GM12878 (cell line): ENCODE measurements around the gene ADM2. TPM values are rescaled to one million over a fixed set of nuclear protein-coding genes. Genes with fewer than 3 reads are reported as not detected.

Source experiments
- ATAC-seq: fragments of 200-7000 bp; cut with Tn5 transposase; 3 replicates; pipeline ENCODE4 v1.9.1; 2020; ENCODE audit warnings: mild to moderate bottlenecking, moderate library complexity
- BruUV-seq: library from RNA; stranded (reverse); fragments of 400-500 nt; replicated peaks from 2 replicates; lab custom pipeline; 2021; lab: Mats Ljungman, UMichigan
- CTCF ChIA-PET: fragments of 300-600 bp; sonication (Branson Sonifier 250); formaldehyde crosslinking; extraction: SDS; loops from one replicate; lab custom pipeline; 2021; ENCODE audit warnings: inconsistent platforms; lab: Yijun Ruan, JAX
- POLR2A ChIA-PET: fragments of 350-600 bp; formaldehyde crosslinking; extraction: SDS; loops from one replicate; lab custom pipeline; 2021; ENCODE audit warnings: inconsistent platforms; lab: Charles Lee
- RAD21 ChIA-PET: fragments of 300-600 bp; sonication (Branson Sonifier 250); formaldehyde crosslinking; loops from one replicate; lab custom pipeline; 2023; ENCODE audit warnings: antibody characterized with exemption; ENCODE audit not compliant: unreplicated experiment; lab: Charles Lee
- SMC1A ChIA-PET: fragments of 300-600 bp; sonication (Branson Sonifier 250); formaldehyde crosslinking; loops from one replicate; lab custom pipeline; 2023; ENCODE audit not compliant: unreplicated experiment, uncharacterized antibody; lab: Charles Lee
- DNase-seq: peaks from one replicate; pipeline ENCODE4 v3.0.0-alpha.2; 2011; ENCODE audit warnings: low read depth, low spot score
- FAIRE-seq: peaks from 3 replicates; lab custom pipeline; 2011; peaks lifted over from hg19 to GRCh38; lab: Jason Lieb, UNC
- H2AFZ ChIP-seq: 2 replicates; pipeline ENCODE4 v1.6.0; 2011; ENCODE audit warnings: low read depth, low read length, control low read depth; ENCODE audit not compliant: control insufficient read depth
- H3K27ac ChIP-seq: 2 replicates; pipeline ENCODE4 v1.5.1; 2011; ENCODE audit warnings: control low read depth; ENCODE audit not compliant: control insufficient read depth, insufficient read depth
- H3K27me3 ChIP-seq, 2 experiments: replicated peaks in 1 of 2; 2 replicates each; pipeline versions ENCODE4 v1.6.0 to v1.6.1; 2011; ENCODE audit warnings: low read length in 1 of 2; ENCODE audit not compliant: control insufficient read depth in 2 of 2, insufficient read depth in 2 of 2
- H3K36me3 ChIP-seq, 2 experiments: 2 replicates each; pipeline ENCODE4 v1.5.1; 2011; ENCODE audit warnings: low read length in 1 of 2; ENCODE audit not compliant: control insufficient read depth in 2 of 2, insufficient read depth in 2 of 2
- H3K4me1 ChIP-seq: 2 replicates; pipeline ENCODE4 v1.6.1; 2011; ENCODE audit warnings: mild to moderate bottlenecking, low read length, moderate library complexity, mixed read lengths; ENCODE audit not compliant: control insufficient read depth, insufficient read depth
- H3K4me2 ChIP-seq: 2 replicates; pipeline ENCODE4 v1.6.0; 2011; ENCODE audit warnings: control low read depth; ENCODE audit not compliant: control insufficient read depth, insufficient read depth
- H3K4me3 ChIP-seq: fragments of 200-600 bp; sonication (generic); 2 replicates; pipeline ENCODE4 v1.5.1; 2016
- H3K79me2 ChIP-seq: 2 replicates; pipeline ENCODE4 v1.6.0; 2011; ENCODE audit warnings: low read length; ENCODE audit not compliant: control insufficient read depth, insufficient read depth
- H3K9ac ChIP-seq: 2 replicates; pipeline ENCODE4 v1.8.0; 2011; ENCODE audit warnings: low read length, control low read depth, mixed read lengths; ENCODE audit not compliant: control insufficient read depth, insufficient read depth
- H3K9me3 ChIP-seq: replicated peaks from 3 replicates; pipeline ENCODE4 v1.5.1; 2011; ENCODE audit warnings: mild to moderate bottlenecking, low read length; ENCODE audit not compliant: control insufficient read depth, insufficient read depth
- H4K20me1 ChIP-seq: 2 replicates; pipeline ENCODE4 v1.6.0; 2011; ENCODE audit not compliant: control insufficient read depth, insufficient read depth
- BMI1 ChIP-seq: fragments of 450-650 bp; IDR thresholded peaks from 2 replicates; pipeline ENCODE4 v1.6.1; 2016; ENCODE audit warnings: mild to moderate bottlenecking, moderate library complexity, borderline replicate concordance
- EZH2 ChIP-seq: IDR thresholded peaks from 2 replicates; pipeline ENCODE4 v1.6.1; 2012; ENCODE audit warnings: low read depth, mild to moderate bottlenecking, control low read depth, inconsistent platforms, low read length, borderline replicate concordance; ENCODE audit not compliant: control insufficient read depth
- NFXL1 ChIP-seq: fragments of 450-650 bp; IDR thresholded peaks from 2 replicates; pipeline ENCODE4 v1.6.1; 2017; ENCODE audit warnings: antibody characterized with exemption, mild to moderate bottlenecking, borderline replicate concordance
- NFYA ChIP-seq: IDR thresholded peaks from 2 replicates; pipeline ENCODE4 v1.6.1; 2011; ENCODE audit warnings: low read depth, mild to moderate bottlenecking, low read length, improper control_type of control experiment, borderline replicate concordance
- NR2C2 ChIP-seq: IDR thresholded peaks from 2 replicates; pipeline ENCODE4 v1.6.1; 2011; ENCODE audit warnings: borderline replicate concordance, low read depth; ENCODE audit not compliant: control insufficient read depth, insufficient read length
- POU2F2 ChIP-seq: IDR thresholded peaks from 3 replicates; pipeline ENCODE4 v1.6.1; 2011; ENCODE audit warnings: low read depth, mild to moderate bottlenecking, low read length, borderline replicate concordance
- RAD51 ChIP-seq: fragments of 450-650 bp; IDR thresholded peaks from 2 replicates; pipeline ENCODE4 v1.6.1; 2016; ENCODE audit warnings: moderate library complexity, mild to moderate bottlenecking, inconsistent platforms
- SIN3A ChIP-seq: IDR thresholded peaks from 2 replicates; pipeline ENCODE4 v1.6.1; 2012; ENCODE audit warnings: low read depth, low read length, improper control_type of control experiment
- SMAD1 ChIP-seq: fragments of 450-650 bp; IDR thresholded peaks from 2 replicates; pipeline ENCODE4 v1.6.1; 2018; ENCODE audit warnings: mild to moderate bottlenecking, low read depth; ENCODE audit not compliant: partially characterized antibody
- SMARCA5 ChIP-seq: fragments of 450-650 bp; IDR thresholded peaks from 2 replicates; pipeline ENCODE4 v1.6.1; 2017; ENCODE audit warnings: mild to moderate bottlenecking
- SPI1 ChIP-seq: IDR thresholded peaks from 2 replicates; pipeline ENCODE4 v1.6.1; 2011; ENCODE audit warnings: low read depth, mild to moderate bottlenecking, low read length, moderate library complexity, borderline replicate concordance; ENCODE audit not compliant: insufficient read depth
- SREBF1 ChIP-seq: IDR thresholded peaks from 2 replicates; pipeline ENCODE4 v1.6.1; 2012; ENCODE audit warnings: mild to moderate bottlenecking, low read length
- SUPT20H ChIP-seq: IDR thresholded peaks from 2 replicates; pipeline ENCODE4 v1.6.1; 2011; ENCODE audit warnings: low read depth, mild to moderate bottlenecking, low read length, moderate library complexity, borderline replicate concordance; ENCODE audit not compliant: control insufficient read depth
- TCF12 ChIP-seq: IDR thresholded peaks from 2 replicates; pipeline ENCODE4 v1.6.1; 2011; ENCODE audit warnings: low read depth, mild to moderate bottlenecking, low read length
- WGBS: methylation state at CpG from one replicate; pipeline ENCODE4 v1.1.6; 2016; ENCODE audit warnings: low lambda C conversion rate; ENCODE audit not compliant: insufficient replicate concordance, insufficient coverage; ENCODE audit errors: missing lambda C conversion rate; 5-methylcytosine and 5-hydroxymethylcytosine counted together
- in situ Hi-C: fragments of 300-500 bp; cut with MboI; formaldehyde crosslinking; loops from 9 replicates; pipeline ENCODE4 v1.14.3; 2018; ENCODE audit warnings: mixed read lengths
- intact Hi-C: fragments of 100-400 bp; cut with micrococcal nuclease; formaldehyde crosslinking; loops from one replicate; pipeline ENCODE4 v1.14.2; 2022; ENCODE audit not compliant: unreplicated experiment
- polyA plus RNA-seq, 11 experiments: library from polyadenylated mRNA; depleted of rRNA in 4 of 11; unstranded in 6 of 11; stranded (reverse) in 5 of 11; fragments of >200 nt; fragmentation: Nextera tagmentation in 4 of 11; fragmentation: Illumina TruSeq in 1 of 11; extraction: Ambion mirVana in 4 of 11; extraction: Trizol in 1 of 11; gene quantifications; 1 replicate in 1 of 11; 2 replicates in 10 of 11; pipeline versions ENCODE4 v1.2.1 to v1.2.3, GENCODE V29; 2011 to 2016; ENCODE audit warnings: inconsistent platforms in 2 of 11, missing spikeins in 2 of 11, low read depth in 1 of 11
- total RNA-seq, 4 experiments: library from RNA; depleted of rRNA in 3 of 4; stranded (reverse); fragments of >200 nt in 3 of 4; fragmentation: Illumina TruSeq in 1 of 4; extraction: Trizol in 1 of 4; gene quantifications; 2 replicates each; pipeline versions ENCODE4 v1.2.1 to v1.2.3, GENCODE V29; 2013 to 2021
- TF ChIP-seq, protein P1 (sequence below): IDR thresholded peaks from 2 replicates; pipeline ENCODE4 v1.6.1; 2011; ENCODE audit warnings: borderline replicate concordance, low read depth, mild to moderate bottlenecking, moderate library complexity, mixed read lengths, low read length; ENCODE audit not compliant: insufficient read depth; ENCODE audit errors: extremely low read length
- TF ChIP-seq, protein P2 (sequence below): fragments of 450-650 bp; conservative IDR thresholded peaks from 2 replicates; pipeline ENCODE4 v1.6.1; 2017; ENCODE audit warnings: mild to moderate bottlenecking, moderate library complexity
- TF ChIP-seq, protein P3 (sequence below): fragments of 450-650 bp; formaldehyde crosslinking; IDR thresholded peaks from 2 replicates; pipeline ENCODE4 v1.4.0; 2022; ENCODE audit warnings: mild to moderate bottlenecking, moderate library complexity

ADM2 gene
- total and polyA plus RNA-seq, 10 of the 15 experiments (the other 5 are each of a cell fraction or from before 2014, with no cell fraction given) = 0.02 to 0.33 (median 0.12) TPM; not detected in 2

DNA sequence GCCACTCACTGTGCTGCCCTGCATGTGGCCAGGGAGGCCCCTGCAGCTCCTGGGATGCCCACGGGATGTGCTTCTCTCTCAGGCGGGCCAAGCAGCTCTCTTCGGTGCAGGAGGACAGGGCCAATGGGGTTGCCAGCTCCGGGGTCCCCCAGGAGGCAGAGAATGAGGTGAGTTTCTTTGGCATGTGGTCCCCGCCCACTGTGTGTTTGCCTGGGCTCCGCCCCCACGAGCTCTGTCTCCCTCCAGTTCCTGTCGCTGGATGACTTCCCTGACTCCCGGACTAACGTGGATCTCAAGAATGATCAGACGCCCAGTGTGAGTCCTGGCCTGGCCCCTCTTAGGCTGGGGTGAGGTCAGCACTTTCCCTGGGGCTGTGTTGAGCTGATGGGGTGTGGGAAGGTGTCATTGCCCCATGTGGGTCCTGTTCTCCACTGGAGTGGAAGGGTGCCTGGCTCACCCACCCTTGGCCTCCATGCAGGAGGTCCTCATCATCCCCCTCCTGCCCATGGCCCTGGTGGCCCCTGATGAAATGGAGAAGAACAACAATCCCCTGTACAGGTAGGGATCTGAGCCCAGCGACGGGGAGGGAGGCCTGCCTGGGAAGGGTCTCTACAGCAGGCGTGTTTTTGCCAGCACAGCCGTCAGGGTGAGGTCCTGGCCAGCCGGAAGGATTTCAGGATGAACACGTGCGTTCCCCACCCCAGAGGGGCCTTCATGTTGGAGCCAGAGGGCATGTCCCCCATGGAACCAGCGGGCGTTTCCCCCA, 36.3 kb downstream of the ADM2 start (continued):
- TF ChIP-seq, protein P1, sequence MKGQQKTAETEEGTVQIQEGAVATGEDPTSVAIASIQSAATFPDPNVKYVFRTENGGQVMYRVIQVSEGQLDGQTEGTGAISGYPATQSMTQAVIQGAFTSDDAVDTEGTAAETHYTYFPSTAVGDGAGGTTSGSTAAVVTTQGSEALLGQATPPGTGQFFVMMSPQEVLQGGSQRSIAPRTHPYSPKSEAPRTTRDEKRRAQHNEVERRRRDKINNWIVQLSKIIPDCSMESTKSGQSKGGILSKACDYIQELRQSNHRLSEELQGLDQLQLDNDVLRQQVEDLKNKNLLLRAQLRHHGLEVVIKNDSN = no peak
- TF ChIP-seq EZH2 (no peak), BMI1 (no peak), NFXL1 (no peak), NFYA (no peak)
- TF ChIP-seq, protein P2, sequence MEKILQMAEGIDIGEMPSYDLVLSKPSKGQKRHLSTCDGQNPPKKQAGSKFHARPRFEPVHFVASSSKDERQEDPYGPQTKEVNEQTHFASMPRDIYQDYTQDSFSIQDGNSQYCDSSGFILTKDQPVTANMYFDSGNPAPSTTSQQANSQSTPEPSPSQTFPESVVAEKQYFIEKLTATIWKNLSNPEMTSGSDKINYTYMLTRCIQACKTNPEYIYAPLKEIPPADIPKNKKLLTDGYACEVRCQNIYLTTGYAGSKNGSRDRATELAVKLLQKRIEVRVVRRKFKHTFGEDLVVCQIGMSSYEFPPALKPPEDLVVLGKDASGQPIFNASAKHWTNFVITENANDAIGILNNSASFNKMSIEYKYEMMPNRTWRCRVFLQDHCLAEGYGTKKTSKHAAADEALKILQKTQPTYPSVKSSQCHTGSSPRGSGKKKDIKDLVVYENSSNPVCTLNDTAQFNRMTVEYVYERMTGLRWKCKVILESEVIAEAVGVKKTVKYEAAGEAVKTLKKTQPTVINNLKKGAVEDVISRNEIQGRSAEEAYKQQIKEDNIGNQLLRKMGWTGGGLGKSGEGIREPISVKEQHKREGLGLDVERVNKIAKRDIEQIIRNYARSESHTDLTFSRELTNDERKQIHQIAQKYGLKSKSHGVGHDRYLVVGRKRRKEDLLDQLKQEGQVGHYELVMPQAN = no peak

DNA sequence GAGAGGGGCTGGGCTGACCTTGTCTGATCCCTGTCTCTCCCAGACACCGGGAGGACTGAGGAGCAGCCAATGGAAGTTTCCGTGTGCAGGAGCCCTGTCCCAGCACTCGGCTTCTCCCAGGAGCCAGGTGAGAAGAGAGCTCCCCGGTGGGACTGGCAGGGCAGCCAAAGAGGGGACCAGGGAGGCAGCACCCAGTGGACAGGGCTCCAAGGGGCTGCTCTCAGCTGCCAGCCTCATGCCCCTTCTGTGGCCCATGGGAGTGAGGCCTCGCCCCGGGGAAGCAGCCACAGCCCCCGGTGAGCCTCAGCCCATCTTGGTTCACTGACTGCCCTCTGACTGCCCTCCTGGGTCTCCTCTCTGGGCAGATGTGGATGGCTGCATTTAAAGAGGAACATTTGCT, 37.3 kb downstream of the ADM2 start:
- H3K27ac ChIP-seq = no peak overlapping the region
- no peak overlapping the region for H3K4me3 ChIP-seq
- ChIA-PET RAD21 (no interaction called here), CTCF (interaction anchor here (0.6 kb wide), 1 partner anchor 100 kb away, joined by 3 read pairs; no protein-coding TSS in a partner anchor), SMC1A (no interaction called here), POLR2A (interaction anchor here (1.2 kb wide), 1 partner anchor 47 kb away, joined by 3 read pairs; no protein-coding TSS in a partner anchor)
- FAIRE-seq = no peak
- no peak for ATAC-seq
- H3K36me3 ChIP-seq = peaks cover 10 to 47% of the 10 kb centered on the region in 2 experiments; a peak in 3 of 4 replicates
- H3K9ac ChIP-seq = no peak overlapping the region
- H2AFZ ChIP-seq = no peak overlapping the region
- no peak overlapping the region for H3K4me2 ChIP-seq
- no peaks in the 10 kb centered on the region for H3K4me1 ChIP-seq
- BruUV-seq = no TSS peak
- peaks cover 10% of the 10 kb centered on the region for H3K79me2 ChIP-seq
- no peaks in the 10 kb centered on the region for H3K27me3 ChIP-seq
- no peak for DNase-seq
- no peaks in the 10 kb centered on the region for H3K9me3 ChIP-seq
- in situ Hi-C loops (no loop called here), intact Hi-C loops (no loop called here)
- over 99% methylated on average over 7 of the region's 7 CpGs for WGBS
- H4K20me1 ChIP-seq = no peaks in the 10 kb centered on the region
- TF ChIP-seq TCF12 = no peak
- TF ChIP-seq SPI1 = no peak
- TF ChIP-seq SUPT20H = no peak
- no peak for TF ChIP-seq SMAD1
- TF ChIP-seq RAD51 = no peak
- TF ChIP-seq SMARCA5 = no peak
- no peak for TF ChIP-seq POU2F2
- TF ChIP-seq, protein P3, sequence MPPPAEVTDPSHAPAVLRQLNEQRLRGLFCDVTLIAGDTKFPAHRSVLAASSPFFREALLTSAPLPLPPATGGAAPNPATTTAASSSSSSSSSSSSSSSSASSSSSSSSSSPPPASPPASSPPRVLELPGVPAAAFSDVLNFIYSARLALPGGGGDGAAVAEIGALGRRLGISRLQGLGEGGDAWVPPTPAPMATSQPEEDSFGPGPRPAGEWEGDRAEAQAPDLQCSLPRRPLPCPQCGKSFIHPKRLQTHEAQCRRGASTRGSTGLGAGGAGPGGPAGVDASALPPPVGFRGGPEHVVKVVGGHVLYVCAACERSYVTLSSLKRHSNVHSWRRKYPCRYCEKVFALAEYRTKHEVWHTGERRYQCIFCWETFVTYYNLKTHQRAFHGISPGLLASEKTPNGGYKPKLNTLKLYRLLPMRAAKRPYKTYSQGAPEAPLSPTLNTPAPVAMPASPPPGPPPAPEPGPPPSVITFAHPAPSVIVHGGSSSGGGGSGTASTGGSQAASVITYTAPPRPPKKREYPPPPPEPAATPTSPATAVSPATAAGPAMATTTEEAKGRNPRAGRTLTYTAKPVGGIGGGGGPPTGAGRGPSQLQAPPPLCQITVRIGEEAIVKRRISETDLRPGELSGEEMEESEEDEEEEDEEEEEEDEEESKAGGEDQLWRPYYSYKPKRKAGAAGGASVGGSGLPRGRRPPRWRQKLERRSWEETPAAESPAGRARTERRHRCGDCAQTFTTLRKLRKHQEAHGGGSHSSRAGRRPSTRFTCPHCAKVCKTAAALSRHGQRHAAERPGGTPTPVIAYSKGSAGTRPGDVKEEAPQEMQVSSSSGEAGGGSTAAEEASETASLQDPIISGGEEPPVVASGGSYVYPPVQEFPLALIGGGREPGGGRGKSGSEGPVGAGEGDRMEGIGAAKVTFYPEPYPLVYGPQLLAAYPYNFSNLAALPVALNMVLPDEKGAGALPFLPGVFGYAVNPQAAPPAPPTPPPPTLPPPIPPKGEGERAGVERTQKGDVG (CRISPR knock-in tag) = no peak
- TF ChIP-seq NR2C2 = no peak
- TF ChIP-seq SIN3A = no peak
- TF ChIP-seq SREBF1 = no peak
